A204.1 (cell line): ENCODE data around the gene TIGD1.
"Not testable (repeated sequence)": the region's sequence is repeated elsewhere in the genome, so short reads cannot be mapped to it uniquely, and the experiment has no call there.

Experiments used
- FAIRE-seq: peaks from 2 replicates; lab custom pipeline; 2012; peaks lifted over from hg19 to GRCh38; lab: Jason Lieb, UNC

The TIGD1 gene

DNA sequence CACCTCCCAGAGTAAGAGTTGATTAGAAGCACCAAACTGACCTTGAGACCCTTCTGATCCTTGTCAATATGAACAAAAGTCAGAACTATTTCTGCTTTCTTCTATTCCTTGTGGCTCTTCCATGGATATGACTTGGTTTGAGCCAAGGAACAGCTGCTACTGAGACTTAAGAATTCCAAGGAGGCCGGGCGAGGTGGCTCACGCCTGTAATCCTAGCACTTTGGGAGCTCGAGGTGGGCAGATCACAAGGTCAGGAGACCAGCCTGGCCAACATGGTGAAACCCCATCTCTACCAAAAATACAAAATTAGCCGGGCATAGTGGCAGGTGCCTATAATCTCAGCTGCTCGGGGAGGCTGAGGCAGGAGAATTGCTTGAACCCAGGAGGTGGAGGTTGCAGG, 20.1 kb upstream of the TIGD1 start:
- FAIRE-seq, result not testable (repeated sequence)

- no peak for FAIRE-seq
Observed at GRCh38 chr2:232569541-232569940, 19.2 kb upstream of the TIGD1 start.

GRCh38 chr2:232568161-232568560, 17.8 kb upstream of the TIGD1 start:
- FAIRE-seq, result no peak

- no peak for FAIRE-seq
Observed at GRCh38 chr2:232567721-232568120, 17.4 kb upstream of the TIGD1 start.

GRCh38 chr2:232563580-232563979, 13.2 kb upstream of the TIGD1 start:
- no peak for FAIRE-seq

DNA sequence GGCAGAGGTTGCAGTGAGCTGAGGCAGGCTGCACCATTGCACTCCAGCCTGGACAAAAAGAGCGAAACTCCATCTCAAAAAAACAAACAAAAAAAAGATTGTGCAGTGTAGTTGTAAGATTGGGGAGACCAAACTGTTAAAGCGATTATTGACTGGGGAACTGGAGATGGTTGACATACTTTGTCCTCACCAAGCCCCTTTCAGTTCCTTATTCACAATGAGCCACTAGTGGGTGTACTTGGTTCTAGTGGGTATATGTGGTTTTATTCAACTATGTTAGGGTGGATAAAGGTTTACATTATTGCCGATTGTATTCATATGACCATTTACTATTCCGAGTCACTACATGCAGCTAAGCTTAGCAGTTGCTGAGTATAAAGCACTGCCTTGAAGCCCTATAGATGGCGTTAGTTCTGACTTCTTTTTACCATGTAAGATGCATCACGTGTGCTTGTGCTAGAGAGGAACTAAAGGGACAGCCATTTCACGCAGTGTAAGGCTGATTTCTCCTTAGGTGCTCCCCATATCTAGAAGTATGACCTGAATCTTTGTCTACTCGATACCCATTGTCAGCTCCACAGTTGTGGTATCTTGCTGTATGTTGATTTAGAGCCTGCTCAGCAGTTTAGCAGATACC, 12.3 kb upstream of the TIGD1 start:
- FAIRE-seq, result no peak

- no peak for FAIRE-seq
Observed at GRCh38 chr2:232556426-232556825, 6.1 kb upstream of the TIGD1 start.

- FAIRE-seq, result no peak
Observed at GRCh38 chr2:232551776-232552175, 1.4 kb upstream of the TIGD1 start.

- FAIRE-seq, result no peak
Observed at GRCh38 chr2:232551250-232551638, 887 bp upstream of the TIGD1 start.

GRCh38 chr2:232549655-232550353, 553 bp downstream of the TIGD1 start:
- FAIRE-seq, result no peak

- no peak for FAIRE-seq
Observed at GRCh38 chr2:232547991-232548390, 2.4 kb downstream of the TIGD1 start.

- FAIRE-seq, result no peak
Observed at GRCh38 chr2:232545511-232546375, 4.6 kb downstream of the TIGD1 start.

- no peak for FAIRE-seq
Observed at GRCh38 chr2:232544674-232545073, 5.7 kb downstream of the TIGD1 start.

DNA sequence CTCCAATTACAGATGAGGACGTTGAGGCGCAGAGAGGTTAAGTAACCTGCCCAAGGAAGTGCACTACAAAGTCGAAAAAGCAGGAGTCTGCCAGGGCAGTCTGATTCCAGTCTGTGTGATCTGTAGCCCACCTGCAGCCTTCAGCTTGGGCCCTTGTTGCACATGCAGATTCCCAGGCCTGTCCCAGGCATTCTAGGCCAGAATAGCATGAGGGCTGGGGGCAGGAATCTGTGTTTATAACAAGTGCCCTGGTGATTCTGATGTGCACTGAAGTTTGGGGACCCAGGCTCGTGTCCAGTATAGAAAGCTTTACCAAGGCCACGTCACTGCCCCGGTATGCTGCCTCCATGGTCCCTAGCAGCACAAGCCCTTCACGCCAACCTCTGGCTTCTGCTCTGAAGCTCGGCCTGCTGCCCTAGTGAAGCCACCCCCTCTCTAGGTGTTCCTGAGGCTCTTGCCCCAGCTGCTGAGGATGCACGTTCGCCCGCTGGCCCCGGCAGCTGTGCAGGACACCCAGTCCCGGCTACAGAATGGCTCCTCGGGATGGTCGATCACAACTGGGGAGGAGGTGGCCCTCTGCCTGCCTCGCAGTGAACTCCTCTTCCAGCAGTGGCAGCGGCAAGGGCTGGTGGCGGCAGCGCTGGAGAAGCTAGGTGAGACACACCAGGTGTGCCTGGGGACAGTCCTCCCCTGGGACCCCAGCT, 6.3 kb downstream of the TIGD1 start:
- FAIRE-seq, result no peak

DNA sequence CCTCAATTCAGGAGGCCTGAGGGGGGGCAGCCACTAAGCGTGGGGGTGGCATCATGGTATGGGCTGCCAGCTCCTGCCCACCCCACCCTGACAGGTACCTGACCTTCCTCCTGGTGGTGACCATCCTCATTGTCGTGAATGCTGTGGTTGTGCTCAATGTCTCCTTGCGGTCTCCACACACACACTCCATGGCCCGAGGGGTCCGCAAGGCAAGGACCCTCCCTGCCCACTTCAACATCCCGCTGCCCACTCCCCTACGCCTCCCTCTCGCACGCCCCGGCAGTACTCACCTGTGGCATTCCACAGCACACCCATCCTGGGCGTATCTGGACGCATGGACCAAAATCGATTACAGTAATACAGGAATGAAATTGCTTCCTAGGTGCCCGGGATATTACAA, 6.9 kb downstream of the TIGD1 start:
- FAIRE-seq, result no peak

GRCh38 chr2:232542715-232543467, 7.5 kb downstream of the TIGD1 start:
- FAIRE-seq, result no peak

GRCh38 chr2:232541961-232542714, 8.2 kb downstream of the TIGD1 start:
- no peak for FAIRE-seq

DNA sequence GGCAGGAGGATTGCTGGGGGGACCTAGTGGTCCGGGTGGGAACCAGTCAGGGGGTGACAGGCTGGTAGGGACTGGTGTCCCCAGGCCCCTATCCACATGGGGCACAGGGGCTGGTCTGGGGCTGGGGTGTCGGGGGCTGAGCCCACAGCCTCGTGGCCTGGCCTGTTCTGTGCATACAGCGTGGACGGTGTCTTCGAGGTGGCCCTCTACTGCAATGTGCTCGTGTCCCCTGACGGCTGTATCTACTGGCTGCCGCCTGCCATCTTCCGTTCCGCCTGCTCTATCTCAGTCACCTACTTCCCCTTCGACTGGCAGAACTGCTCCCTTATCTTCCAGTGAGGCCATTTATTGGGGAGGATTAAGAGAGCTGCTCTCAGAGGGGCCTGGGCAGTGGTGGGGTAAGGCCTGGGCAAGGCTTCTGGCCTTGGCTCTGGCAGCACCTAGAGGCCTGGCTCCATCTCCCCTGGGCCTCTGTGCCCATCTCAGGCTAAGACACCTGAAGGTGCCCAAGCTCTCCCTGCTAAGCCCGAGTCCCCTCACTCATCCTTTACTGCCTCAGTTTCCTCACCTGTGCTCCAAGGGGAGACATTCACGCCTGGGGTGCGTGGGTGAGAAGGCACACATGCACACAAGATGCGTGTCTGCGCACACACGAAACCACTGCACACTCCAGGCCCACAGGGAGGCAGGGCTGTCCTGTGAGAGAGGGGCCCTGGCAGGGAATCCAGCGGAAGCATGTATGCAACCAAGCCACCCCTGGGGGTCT, 9.0 kb downstream of the TIGD1 start:
- no peak for FAIRE-seq

- FAIRE-seq, result no peak
Observed at GRCh38 chr2:232540441-232541041, 9.8 kb downstream of the TIGD1 start.
